ENCODE measurements around the gene TBC1D22A. TPM values are rescaled to one million over a fixed set of nuclear protein-coding genes. Genes with fewer than 3 reads are reported as not detected.

TBC1D22A gene
- total RNA-seq, 4 donors from 2014 or later = 18.8 to 25.2 (median 23.1) TPM

DNA sequence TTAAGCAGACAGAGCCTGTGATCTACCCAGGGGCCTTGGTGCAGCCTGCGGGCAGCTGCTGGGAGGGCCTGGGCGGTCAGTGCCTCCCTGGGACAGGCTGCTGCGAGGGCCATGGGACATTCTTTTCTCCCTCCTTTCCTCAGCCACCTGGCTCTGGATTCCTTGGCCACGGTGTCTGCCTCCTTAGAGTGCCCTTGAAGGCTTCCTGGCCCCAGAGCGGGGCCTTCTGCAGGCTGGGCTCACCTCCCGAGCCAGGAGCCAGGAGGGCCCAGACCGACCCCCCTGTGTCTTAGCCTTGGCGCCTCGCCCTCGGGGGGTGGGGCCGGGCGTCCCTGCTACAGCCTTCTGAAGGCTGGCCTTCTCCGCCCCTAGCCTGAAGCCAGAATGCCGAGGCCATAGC lies 231.2 kb downstream of the TBC1D22A start:
- Histone ChIP-seq H3K27ac (no peak overlapping the region), H3K9me3 (no peaks in the 10 kb centered on the region), H3K4me3 (no peak overlapping the region), H3K27me3 (no peaks in the 10 kb centered on the region), H3K36me3 (no peaks in the 10 kb centered on the region), H3K4me1 (peaks cover 0 to 4% of the 10 kb centered on the region in 2 donors)
- TF ChIP-seq CTCF (IDR thresholded peaks at IDR 0.05 in 4 of 5, conservative IDR thresholded peaks at IDR 0.05 in 1 of 5) (no peak), POLR2A (IDR thresholded peaks at IDR 0.05) (no peak)
- ATAC-seq (no peak), DNase-seq (no peak)
- in situ Hi-C loops (cut with MboI; ENCODE audit: low sequenced_read_pairs in 4 of 4) = no loop called here
- intact Hi-C loops (cut with DNase I; ENCODE audit: low total_unique reads) = no loop called here

DNA sequence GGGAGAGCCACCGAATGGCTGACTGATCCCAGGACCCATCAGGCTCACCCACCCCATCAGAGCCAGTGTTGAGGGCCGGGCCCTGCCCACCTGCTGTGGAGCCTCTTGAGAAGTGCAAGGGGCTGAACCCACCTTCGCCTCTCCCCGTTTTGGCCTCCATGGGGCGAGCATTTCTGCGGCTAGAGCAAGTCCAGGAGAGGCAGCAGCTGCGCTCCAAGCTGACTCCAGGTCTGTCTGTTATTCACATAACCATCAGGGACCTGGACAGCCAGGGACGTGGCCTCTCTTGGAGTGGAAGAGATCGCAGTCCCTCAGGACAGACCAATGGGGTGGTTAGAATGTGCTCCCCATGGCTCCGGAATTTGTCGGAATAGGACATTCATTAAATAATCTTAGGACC lies 231.8 kb downstream of the TBC1D22A start:
- no peaks in the 10 kb centered on the region for H3K27me3 ChIP-seq
- no peak overlapping the region for H3K27ac ChIP-seq
- H3K4me3 ChIP-seq = no peak overlapping the region
- no peaks in the 10 kb centered on the region for H3K9me3 ChIP-seq
- DNase-seq (no peak), ATAC-seq (no peak)
- H3K36me3 ChIP-seq = no peaks in the 10 kb centered on the region
- in situ Hi-C loops (cut with MboI; ENCODE audit: low sequenced_read_pairs in 4 of 4) (no loop called here), intact Hi-C loops (cut with DNase I; ENCODE audit: low total_unique reads) (no loop called here)
- peaks cover 0 to 4% of the 10 kb centered on the region in 2 donors for H3K4me1 ChIP-seq
- no peak for TF ChIP-seq POLR2A (IDR thresholded peaks at IDR 0.05)
- TF ChIP-seq CTCF (IDR thresholded peaks at IDR 0.05 in 4 of 5, conservative IDR thresholded peaks at IDR 0.05 in 1 of 5) = no peak

- Histone ChIP-seq H3K27me3 (no peaks in the 10 kb centered on the region), H3K4me1 (peaks cover 0 to 4% of the 10 kb centered on the region in 2 donors), H3K27ac (no peak overlapping the region), H3K9me3 (no peaks in the 10 kb centered on the region), H3K4me3 (no peak overlapping the region), H3K36me3 (no peaks in the 10 kb centered on the region)
- intact Hi-C loops (cut with DNase I; ENCODE audit: low total_unique reads) = no loop called here
- TF ChIP-seq CTCF (IDR thresholded peaks at IDR 0.05 in 4 of 5, conservative IDR thresholded peaks at IDR 0.05 in 1 of 5) (no peak), POLR2A (IDR thresholded peaks at IDR 0.05) (no peak)
- ATAC-seq (no peak), DNase-seq (no peak)
- in situ Hi-C loops (cut with MboI; ENCODE audit: low sequenced_read_pairs in 4 of 4) = no loop called here
Measured at GRCh38 chr22:46994983-46995382, 232.5 kb downstream of the TBC1D22A start.

- DNase-seq = no peak
- in situ Hi-C loops (cut with MboI; ENCODE audit: low sequenced_read_pairs in 4 of 4) (no loop called here), intact Hi-C loops (cut with DNase I; ENCODE audit: low total_unique reads) (no loop called here)
- H3K27me3 ChIP-seq = no peaks in the 10 kb centered on the region
- H3K4me3 ChIP-seq = no peak overlapping the region
- H3K4me1 ChIP-seq = peaks cover 0 to 4% of the 10 kb centered on the region in 2 donors
- no peak overlapping the region for H3K27ac ChIP-seq
- no peak for ATAC-seq
- no peak for TF ChIP-seq CTCF (IDR thresholded peaks at IDR 0.05 in 4 of 5, conservative IDR thresholded peaks at IDR 0.05 in 1 of 5)
- TF ChIP-seq POLR2A (IDR thresholded peaks at IDR 0.05) = no peak
- no peaks in the 10 kb centered on the region for H3K9me3 ChIP-seq
- no peaks in the 10 kb centered on the region for H3K36me3 ChIP-seq
Measured at GRCh38 chr22:46995501-46996360, 233.3 kb downstream of the TBC1D22A start.

Data from gastrocnemius medialis (tissue), 4 donors.